Activated CD8-positive, alpha-beta T cell treated with anti-CD3 and anti-CD28 coated beads for 36 hours (primary cell): ENCODE data around the gene SLC30A7. TPM values are rescaled to one million over a fixed set of nuclear protein-coding genes. Genes with fewer than 3 reads are reported as not detected.

Experiments
- ATAC-seq: fragments of 200-7000 bp; cut with Tn5 transposase; one replicate; pipeline ENCODE4 v1.10.0; 2021; ENCODE audit warnings: mild to moderate bottlenecking, moderate library complexity
- CTCF ChIA-PET: fragments of 350-600 bp; sonication (Branson Sonifier 250); formaldehyde crosslinking; loops from one replicate; lab custom pipeline; 2021; ENCODE audit warnings: antibody characterized with exemption; lab: Charles Lee
- POLR2A ChIA-PET: fragments of 350-600 bp; sonication (Branson Sonifier 250); formaldehyde crosslinking; loops from one replicate; lab custom pipeline; 2021; ENCODE audit warnings: antibody characterized with exemption; lab: Charles Lee
- DNase-seq: peaks from one replicate; pipeline ENCODE4 v3.0.0-alpha.2; 2020
- H3K27ac Mint-ChIP-seq: one replicate; pipeline ENCODE4 v1.8.0; 2021; ENCODE audit warnings: mild to moderate bottlenecking, mixed read lengths
- H3K27me3 Mint-ChIP-seq: one replicate; pipeline ENCODE4 v1.8.0; 2021; ENCODE audit warnings: mixed read lengths
- H3K36me3 Mint-ChIP-seq: one replicate; pipeline ENCODE4 v1.8.0; 2021; ENCODE audit warnings: low read depth, mixed read lengths
- H3K4me1 Mint-ChIP-seq: one replicate; pipeline ENCODE4 v1.8.0; 2021; ENCODE audit warnings: low read depth, mixed read lengths
- H3K4me3 Mint-ChIP-seq: one replicate; pipeline ENCODE4 v1.8.0; 2021; ENCODE audit warnings: mild to moderate bottlenecking, moderate library complexity, mixed read lengths
- H3K9me3 Mint-ChIP-seq: one replicate; pipeline ENCODE4 v1.8.0; 2021; ENCODE audit warnings: mixed read lengths
- intact Hi-C: fragments of 100-400 bp; cut with micrococcal nuclease; formaldehyde crosslinking; loops from one replicate; pipeline ENCODE4 v1.10.0; 2022
- total RNA-seq, 2 experiments: library from RNA; stranded (reverse); gene quantifications; one replicate each; pipeline ENCODE4 v1.2.3, GENCODE V29; 2021
- TF ChIP-seq, protein P1 (sequence below): fragments of 200-600 bp; IDR thresholded peaks from one replicate; pipeline ENCODE4 v1.8.0; 2022; ENCODE audit warnings: antibody characterized with exemption, mild to moderate bottlenecking

SLC30A7 gene
- total RNA-seq, 2 experiments from 2014 or later: 32.0 to 36.1 TPM

DNA sequence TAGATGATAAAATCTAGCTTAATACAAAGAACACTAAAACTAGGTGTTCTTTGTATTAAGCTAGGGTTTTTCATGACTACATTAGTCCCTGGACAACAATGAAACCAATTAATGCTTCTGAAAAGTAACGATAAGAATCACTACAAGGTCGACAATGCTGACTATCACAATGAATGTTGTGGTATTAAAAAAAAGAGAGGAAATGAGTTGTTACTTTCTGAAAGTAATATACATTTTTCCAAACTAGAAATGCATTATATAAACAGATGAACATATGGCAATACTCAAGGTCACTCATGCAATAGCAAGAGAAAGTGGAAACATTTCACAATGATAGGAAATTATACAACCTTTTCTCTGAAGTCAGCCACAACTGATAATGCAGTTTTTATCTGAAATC, 110.7 kb downstream of the SLC30A7 start:
- TF ChIP-seq, protein P1, sequence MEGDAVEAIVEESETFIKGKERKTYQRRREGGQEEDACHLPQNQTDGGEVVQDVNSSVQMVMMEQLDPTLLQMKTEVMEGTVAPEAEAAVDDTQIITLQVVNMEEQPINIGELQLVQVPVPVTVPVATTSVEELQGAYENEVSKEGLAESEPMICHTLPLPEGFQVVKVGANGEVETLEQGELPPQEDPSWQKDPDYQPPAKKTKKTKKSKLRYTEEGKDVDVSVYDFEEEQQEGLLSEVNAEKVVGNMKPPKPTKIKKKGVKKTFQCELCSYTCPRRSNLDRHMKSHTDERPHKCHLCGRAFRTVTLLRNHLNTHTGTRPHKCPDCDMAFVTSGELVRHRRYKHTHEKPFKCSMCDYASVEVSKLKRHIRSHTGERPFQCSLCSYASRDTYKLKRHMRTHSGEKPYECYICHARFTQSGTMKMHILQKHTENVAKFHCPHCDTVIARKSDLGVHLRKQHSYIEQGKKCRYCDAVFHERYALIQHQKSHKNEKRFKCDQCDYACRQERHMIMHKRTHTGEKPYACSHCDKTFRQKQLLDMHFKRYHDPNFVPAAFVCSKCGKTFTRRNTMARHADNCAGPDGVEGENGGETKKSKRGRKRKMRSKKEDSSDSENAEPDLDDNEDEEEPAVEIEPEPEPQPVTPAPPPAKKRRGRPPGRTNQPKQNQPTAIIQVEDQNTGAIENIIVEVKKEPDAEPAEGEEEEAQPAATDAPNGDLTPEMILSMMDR: no peak
- intact Hi-C loops: loop anchor here (5.0 kb wide), 2 partner anchors 64 to 286 kb away; no protein-coding TSS in a partner anchor
- no peaks in the 10 kb centered on the region for H3K27me3 Mint-ChIP-seq
- ChIA-PET CTCF (interaction anchor here (0.7 kb wide), 1 partner anchor 130 kb away, joined by 3 read pairs; no protein-coding TSS in a partner anchor), POLR2A (interaction anchor here (1.0 kb wide), 1 partner anchor 233 kb away, joined by 4 read pairs; no protein-coding TSS in a partner anchor)
- peak overlapping the region; percentile 78 for H3K27ac Mint-ChIP-seq
- ATAC-seq (peak; percentile 57), DNase-seq (no peak)
- H3K36me3 Mint-ChIP-seq: peaks cover 70% of the 10 kb centered on the region
- H3K9me3 Mint-ChIP-seq: peaks cover 11% of the 10 kb centered on the region
- H3K4me1 Mint-ChIP-seq: peaks cover 63% of the 10 kb centered on the region
- H3K4me3 Mint-ChIP-seq: no peak overlapping the region

DNA sequence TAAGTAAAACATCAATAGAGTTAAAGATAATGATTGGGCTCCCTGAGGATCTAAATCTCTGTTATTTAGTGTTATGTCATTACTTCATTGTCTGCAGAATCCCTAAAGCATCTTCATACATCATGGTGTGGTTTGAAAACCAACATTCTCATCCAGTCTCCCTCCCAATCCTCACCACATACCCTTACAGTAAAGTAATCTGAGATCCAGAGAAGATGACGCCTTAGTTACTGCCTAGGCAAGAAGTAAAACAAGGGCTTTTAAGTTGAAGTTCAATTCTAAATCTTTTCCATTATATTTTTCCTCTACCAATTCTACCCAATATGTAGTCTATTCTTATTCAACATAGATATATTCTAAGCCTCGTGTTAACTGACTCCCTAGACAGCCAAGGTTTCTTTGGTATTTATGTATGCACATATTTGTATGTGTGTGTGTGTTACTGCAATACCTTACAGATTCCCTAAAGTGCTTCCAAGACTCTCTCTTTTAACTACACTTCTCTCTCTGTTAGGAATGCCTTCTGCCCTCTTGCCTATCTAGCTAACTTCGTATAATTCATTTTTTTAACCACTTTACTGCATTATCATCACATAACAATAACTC, 112.4 kb downstream of the SLC30A7 start:
- no peak overlapping the region for H3K27ac Mint-ChIP-seq
- no peak for ATAC-seq
- TF ChIP-seq, protein P1: no peak
- H3K4me1 Mint-ChIP-seq: peaks cover 50% of the 10 kb centered on the region
- H3K4me3 Mint-ChIP-seq: no peak overlapping the region
- intact Hi-C loops: loop anchor here (5.0 kb wide), 2 partner anchors 66 to 284 kb away; no protein-coding TSS in a partner anchor
- H3K27me3 Mint-ChIP-seq: no peaks in the 10 kb centered on the region
- H3K9me3 Mint-ChIP-seq: peaks cover 11% of the 10 kb centered on the region
- no peak for DNase-seq
- H3K36me3 Mint-ChIP-seq: peaks cover 69% of the 10 kb centered on the region
- ChIA-PET POLR2A (no interaction called here), CTCF (no interaction called here)

DNA sequence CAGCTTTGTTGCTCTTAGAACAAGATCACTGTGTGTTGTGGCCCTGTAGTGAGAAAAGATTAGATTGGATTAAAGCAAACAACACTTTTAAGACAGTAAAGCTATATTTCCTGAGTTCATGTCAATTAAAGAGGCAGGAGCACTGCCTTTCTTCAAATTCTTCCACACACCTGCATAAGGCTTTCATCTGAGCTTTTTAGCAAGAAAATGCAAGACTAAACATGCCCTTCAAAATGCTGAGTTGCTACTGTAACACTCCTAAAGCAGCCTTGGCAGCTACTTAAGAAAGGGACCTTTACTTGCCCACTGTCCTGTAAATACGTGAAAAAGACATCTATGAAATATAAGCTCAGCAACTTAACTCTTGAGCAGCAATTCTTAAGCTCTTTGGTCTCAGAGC, 117.9 kb downstream of the SLC30A7 start:
- ChIA-PET POLR2A (interaction anchor here (1.2 kb wide), 1 partner anchor 13 kb away, joined by 5 read pairs; no protein-coding TSS in a partner anchor), CTCF (interaction anchor here (0.9 to 1.8 kb wide), 5 partner anchors 9 to 274 kb away, joined by 3 to 8 read pairs (median 3); no protein-coding TSS in a partner anchor)
- Mint-ChIP-seq H3K4me3 (no peak overlapping the region), H3K9me3 (peaks cover 5% of the 10 kb centered on the region), H3K27me3 (no peaks in the 10 kb centered on the region), H3K27ac (no peak overlapping the region), H3K36me3 (peaks cover 71% of the 10 kb centered on the region), H3K4me1 (peaks cover 19% of the 10 kb centered on the region)
- TF ChIP-seq, protein P1: no peak
- intact Hi-C loops: no loop called here
- ATAC-seq: no peak
- DNase-seq: no peak

DNA sequence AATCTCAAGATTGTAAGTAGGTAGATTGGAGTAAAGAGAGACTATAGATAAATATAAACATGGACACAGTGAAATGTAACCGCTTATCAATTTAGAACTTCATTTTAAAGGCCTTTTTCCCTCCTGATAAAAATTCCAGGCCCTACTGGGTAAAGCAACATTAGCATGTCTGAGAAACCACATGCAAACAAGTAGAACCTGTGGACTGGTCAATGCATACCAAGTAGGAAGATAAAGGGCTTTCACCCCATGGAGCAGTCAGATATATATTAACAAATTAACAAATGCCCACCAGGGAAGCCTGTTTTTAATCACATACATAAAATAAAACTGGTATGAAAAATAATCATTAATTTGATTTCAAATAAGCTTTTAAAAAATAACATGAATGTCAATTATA, 121.6 kb downstream of the SLC30A7 start:
- Mint-ChIP-seq H3K27ac (no peak overlapping the region), H3K27me3 (no peaks in the 10 kb centered on the region), H3K9me3 (peaks cover 1% of the 10 kb centered on the region), H3K36me3 (peaks cover 68% of the 10 kb centered on the region), H3K4me3 (no peak overlapping the region), H3K4me1 (peaks cover 31% of the 10 kb centered on the region)
- DNase-seq (no peak), ATAC-seq (no peak)
- TF ChIP-seq, protein P1: no peak
- POLR2A ChIA-PET: interaction anchor here (0.6 kb wide), 1 partner anchor 710 kb away, joined by 3 read pairs; no protein-coding TSS in a partner anchor
- intact Hi-C loops: no loop called here
- CTCF ChIA-PET: no interaction called here

DNA sequence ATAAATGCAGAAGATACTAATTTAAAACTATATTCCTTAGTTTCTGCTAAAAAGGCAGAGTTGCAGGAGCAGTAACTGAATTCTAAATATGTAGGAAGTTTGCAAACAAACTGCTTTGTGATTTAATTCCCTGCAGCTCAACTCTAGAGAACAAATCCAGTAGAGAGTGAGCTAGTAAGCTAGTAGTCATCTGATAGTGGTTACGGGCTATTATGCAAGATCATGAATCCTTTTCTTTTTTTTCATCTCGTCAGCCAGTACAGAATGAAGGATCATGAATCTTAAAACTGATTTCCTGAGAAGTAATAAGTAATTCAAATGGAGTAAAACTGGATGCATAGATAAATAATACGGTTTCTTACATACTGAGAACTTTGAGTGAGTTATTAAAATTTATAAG, 126.4 kb downstream of the SLC30A7 start:
- Mint-ChIP-seq H3K36me3 (peaks cover 62% of the 10 kb centered on the region), H3K4me1 (peaks cover 45% of the 10 kb centered on the region), H3K9me3 (no peaks in the 10 kb centered on the region), H3K27ac (no peak overlapping the region), H3K27me3 (no peaks in the 10 kb centered on the region), H3K4me3 (no peak overlapping the region)
- TF ChIP-seq, protein P1: no peak
- no peak for DNase-seq
- CTCF ChIA-PET: interaction anchor here (0.7 to 1.6 kb wide), 5 partner anchors 9 to 266 kb away, joined by 3 to 5 read pairs (median 4); no protein-coding TSS in a partner anchor
- intact Hi-C loops: loop anchor here (10.0 kb wide), 1 partner anchor 97 kb away; no protein-coding TSS in a partner anchor
- ATAC-seq: no peak
- POLR2A ChIA-PET: interaction anchor here (0.8 kb wide), 1 partner anchor 42 kb away, joined by 3 read pairs; no protein-coding TSS in a partner anchor
